Spinal cord (tissue), 10 donors: ENCODE measurements around the gene GARIN5B. TPM values are rescaled to one million over a fixed set of nuclear protein-coding genes. Genes with fewer than 3 reads are reported as not detected.
"Not testable (repeated sequence)": the region's sequence is repeated elsewhere in the genome, so short reads cannot be mapped to it uniquely, and the experiment has no call there.

Experiments used
- DNase-seq, 6 donors: peaks; one replicate each; pipeline versions ENCODE4 v3.0.0 to v3.0.0-alpha.2; 2013 to 2015; ENCODE audit warnings: low spot score in 6 of 6, low read depth in 4 of 6
- H3K27ac ChIP-seq: one replicate; pipeline ENCODE4 v1.5.1; 2013; ENCODE audit warnings: low read depth, low read length, control low read depth
- H3K27me3 ChIP-seq: one replicate; pipeline ENCODE4 v1.6.1; 2013; ENCODE audit warnings: low read length; ENCODE audit not compliant: control insufficient read depth, insufficient read depth
- H3K36me3 ChIP-seq: one replicate; pipeline ENCODE4 v1.6.1; 2013; ENCODE audit warnings: low read length; ENCODE audit not compliant: control insufficient read depth, insufficient read depth
- H3K4me1 ChIP-seq: one replicate; pipeline ENCODE4 v1.6.1; 2013; ENCODE audit warnings: low read length; ENCODE audit not compliant: control insufficient read depth, insufficient read depth
- H3K4me3 ChIP-seq: one replicate; pipeline ENCODE4 v1.5.1; 2013; ENCODE audit warnings: low read depth, low read length, control low read depth
- H3K9me3 ChIP-seq: one replicate; pipeline ENCODE4 v1.6.1; 2013; ENCODE audit warnings: low read length; ENCODE audit not compliant: control insufficient read depth, insufficient read depth
- WGBS: methylation state at CpG from one replicate; pipeline ENCODE4 v1.1.5; 2013; ENCODE audit warnings: missing lambda C conversion rate; ENCODE audit not compliant: insufficient coverage; 5-methylcytosine and 5-hydroxymethylcytosine counted together
- long read RNA-seq, 4 donors: transcript quantifications; one replicate each; lab custom pipeline, GENCODE V29; 2026
- polyA plus RNA-seq, 2 donors: library from polyadenylated mRNA; unstranded; fragments of 120-200 nt; gene quantifications; one replicate each; pipeline ENCODE4 v1.2.1, GENCODE V29; 2013; ENCODE audit not compliant: insufficient read length in 2 of 2
- total RNA-seq, 2 donors: library from RNA; depleted of rRNA in 1 of 2; stranded (reverse); fragments of 120-200 nt in 1 of 2; fragments of >200 nt in 1 of 2; gene quantifications; one replicate each; pipeline versions ENCODE4 v1.2.3 to v1.2.4, GENCODE V29; 2013 to 2014
- donor health status: healthy.

Gene GARIN5B
- total RNA-seq: not detected
- under 1 TPM; 0.14 to 0.43 TPM for polyA plus RNA-seq
- long read RNA-seq, donor 1: 0 reads
- long read RNA-seq, donor 2: 0 reads
- long read RNA-seq, donor 3: 0 reads
- long read RNA-seq, donor 4: 0 reads

DNA sequence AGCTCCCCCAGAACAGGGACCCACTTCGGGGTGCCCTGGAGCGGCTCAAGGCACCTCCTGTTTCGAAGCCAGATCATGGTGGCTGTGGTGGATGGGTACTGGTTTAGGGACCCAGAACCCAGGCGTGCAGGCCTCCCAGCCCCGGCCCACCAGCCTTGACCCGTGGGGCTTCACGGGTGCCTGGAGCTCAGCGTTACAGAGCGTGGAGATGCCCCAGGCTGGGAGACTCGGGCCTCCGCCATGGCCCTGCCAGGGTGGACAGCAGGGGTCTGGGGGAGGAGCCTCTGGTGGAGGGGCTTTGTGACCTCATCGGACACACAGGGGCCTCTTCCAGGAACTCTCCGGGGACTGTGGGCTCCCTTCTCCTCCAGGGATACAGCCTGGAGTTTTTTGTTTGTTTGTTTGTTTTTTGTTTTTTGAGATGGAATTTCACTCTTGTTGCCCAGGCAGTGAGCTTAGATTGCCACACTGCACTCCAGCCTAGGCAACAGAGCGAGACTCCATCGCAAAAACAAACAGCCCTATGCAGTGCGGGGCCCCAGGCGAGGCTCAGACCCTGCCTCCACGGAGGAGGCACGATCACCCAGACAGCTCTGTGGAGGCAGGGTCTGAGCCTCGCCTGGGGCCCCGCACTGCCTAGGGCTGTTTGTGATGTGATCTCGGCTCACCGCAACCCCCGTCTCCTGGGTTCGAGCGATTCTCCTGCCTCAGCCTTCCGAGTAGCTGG, at the start of gene GARIN5B:
Gene GARIN5B, minus strand, starts transcription at position 271 of the 727 bp plus-strand sequence. Its CDS starts 194 bp downstream, at position 77.
- peaks cover 6% of the 10 kb centered on the region for H3K27me3 ChIP-seq
- H3K36me3 ChIP-seq: no peaks in the 10 kb centered on the region
- H3K4me1 ChIP-seq: peaks cover 6% of the 10 kb centered on the region
- DNase-seq: no peak
- H3K27ac ChIP-seq: no peak within 1 kb of the TSS
- no peaks in the 10 kb centered on the region for H3K9me3 ChIP-seq
- 56% methylated on average over 21 of the region's 27 CpGs for WGBS
- H3K4me3 ChIP-seq: no peak within 1 kb of the TSS

DNA sequence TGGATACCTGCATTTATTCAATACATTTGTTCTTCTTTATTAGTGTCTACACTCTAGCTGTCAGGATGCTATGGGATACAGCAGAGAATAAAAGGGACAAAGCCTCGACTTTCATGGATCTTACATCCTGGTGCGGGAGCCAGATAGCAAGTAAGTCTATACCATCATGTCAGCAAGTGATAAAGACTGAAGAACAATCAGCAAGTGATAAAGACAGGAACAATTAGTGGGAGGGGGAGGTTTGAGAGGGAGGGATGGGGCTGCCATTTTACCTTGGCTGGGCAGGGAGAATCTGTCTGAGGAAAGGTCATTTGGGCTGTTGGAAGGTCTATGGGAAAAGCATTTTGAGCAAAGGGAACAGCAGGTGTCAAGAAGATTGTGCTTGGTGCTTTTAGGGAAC, 47.1 kb upstream of the GARIN5B start:
- Histone ChIP-seq H3K4me3 (no peak overlapping the region), H3K27ac (no peak overlapping the region), H3K9me3 (no peaks in the 10 kb centered on the region), H3K27me3 (no peaks in the 10 kb centered on the region), H3K36me3 (peaks cover 9% of the 10 kb centered on the region), H3K4me1 (peaks cover 27% of the 10 kb centered on the region)
- no peak for DNase-seq
- 100% methylated on average over 2 of the region's 2 CpGs for WGBS

DNA sequence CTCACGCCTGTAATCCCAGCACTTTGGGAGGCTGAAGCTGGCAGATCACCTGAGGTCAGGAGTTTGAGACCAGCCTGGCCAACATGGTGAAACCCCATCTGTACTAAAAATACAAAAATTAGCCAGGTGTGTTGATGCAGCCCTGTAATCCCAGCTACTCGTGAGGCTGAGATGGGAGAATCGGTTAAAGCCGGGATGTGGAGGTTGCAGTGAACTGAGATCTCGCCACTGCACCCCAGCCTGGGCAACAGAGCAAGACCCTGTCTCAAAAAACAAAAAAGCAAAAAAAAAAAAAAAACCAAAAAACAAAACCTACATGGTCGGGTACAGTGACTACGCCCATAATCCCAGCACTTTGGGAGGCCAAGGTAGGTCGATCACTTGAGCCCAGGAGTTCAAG, 46.1 kb upstream of the GARIN5B start:
- H3K27ac ChIP-seq, H3K27me3 ChIP-seq, DNase-seq, H3K4me3 ChIP-seq, H3K9me3 ChIP-seq: not testable (repeated sequence)
- 100% methylated on average over 1 of the region's 8 CpGs for WGBS
- H3K36me3 ChIP-seq: peaks cover 15% of the 10 kb centered on the region
- peaks cover 27% of the 10 kb centered on the region for H3K4me1 ChIP-seq

DNA sequence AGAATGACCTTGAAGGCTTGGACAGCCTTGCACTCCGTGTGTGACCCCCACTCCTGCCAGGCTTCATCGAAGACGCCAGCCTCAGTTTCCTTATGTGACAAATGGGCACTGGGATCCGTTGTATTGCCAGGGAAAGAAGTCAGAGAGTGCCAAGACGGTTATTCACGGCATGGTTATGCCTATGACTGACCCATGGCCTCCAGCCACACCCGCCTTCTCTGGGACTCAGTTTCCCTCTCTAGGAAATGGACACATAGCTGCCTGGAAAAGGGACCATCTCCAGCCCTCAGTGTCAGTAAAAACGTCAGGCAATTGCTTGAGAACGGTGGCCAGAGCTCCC, 45.4 kb upstream of the GARIN5B start:
- H3K9me3 ChIP-seq: no peaks in the 10 kb centered on the region
- H3K4me3 ChIP-seq: peak overlapping the region; percentile 59
- H3K36me3 ChIP-seq: peaks cover 21% of the 10 kb centered on the region
- peaks cover 28% of the 10 kb centered on the region for H3K4me1 ChIP-seq
- H3K27me3 ChIP-seq: no peaks in the 10 kb centered on the region
- peak overlapping the region; percentile 98 for H3K27ac ChIP-seq
- 70% methylated on average over 8 of the region's 9 CpGs for WGBS
- no peak for DNase-seq

DNA sequence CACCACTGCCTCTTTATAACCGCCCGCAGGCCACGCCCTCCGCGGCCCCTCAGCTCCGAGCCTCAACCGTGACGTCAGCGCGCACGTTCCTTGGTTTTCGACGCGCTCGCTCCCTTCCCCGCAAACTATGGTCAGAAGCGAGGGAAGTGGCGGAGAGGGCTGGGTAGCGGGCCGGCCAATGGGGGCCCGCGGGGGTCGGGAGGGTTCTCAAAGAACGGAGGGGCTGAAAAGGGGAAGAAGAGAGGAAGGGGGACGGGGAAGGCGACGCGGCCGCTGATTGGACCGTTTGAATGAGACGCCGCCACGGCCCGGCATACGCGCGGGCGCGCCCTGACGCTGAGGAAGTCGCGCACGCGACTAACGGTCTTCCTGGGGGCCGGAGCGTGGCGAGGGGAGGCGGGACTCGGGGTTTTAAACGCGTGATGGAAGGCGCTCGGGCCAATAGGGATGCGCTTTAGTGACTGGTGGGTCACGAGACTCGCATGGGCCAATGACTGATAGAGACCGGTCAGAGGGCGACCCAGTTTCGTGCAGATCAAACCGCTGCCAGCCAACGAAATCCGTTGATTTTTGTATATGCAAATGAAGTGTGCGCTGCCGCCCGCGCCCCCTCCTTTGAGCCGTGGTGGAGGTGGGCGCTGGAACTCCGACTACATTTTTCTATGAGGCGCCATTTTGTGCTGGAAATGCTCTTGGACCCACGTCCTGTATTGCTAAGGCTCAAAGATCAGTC, 44.9 kb upstream of the GARIN5B start:
- H3K4me3 ChIP-seq: peak overlapping the region; percentile 59
- H3K9me3 ChIP-seq: no peaks in the 10 kb centered on the region
- no peaks in the 10 kb centered on the region for H3K27me3 ChIP-seq
- peaks cover 27% of the 10 kb centered on the region for H3K36me3 ChIP-seq
- peak overlapping the region; percentile 98 for H3K27ac ChIP-seq
- WGBS: under 1% methylated on average over 72 of the region's 72 CpGs
- peaks cover 32% of the 10 kb centered on the region for H3K4me1 ChIP-seq
- peak; percentile 97 to 100 (median 99) for DNase-seq

DNA sequence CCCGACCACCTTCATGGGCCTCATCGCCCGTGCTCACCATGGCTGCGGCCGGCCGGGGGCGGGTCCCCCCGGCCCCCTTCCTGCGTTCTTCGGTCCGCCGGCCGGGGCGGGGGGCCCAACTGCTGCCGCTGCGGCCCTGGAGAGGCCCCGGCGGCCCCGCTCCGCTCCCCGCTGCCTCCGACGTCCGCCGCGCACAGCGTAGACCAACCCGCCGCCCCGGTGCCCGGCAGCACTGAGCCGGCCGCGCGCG, 44.4 kb upstream of the GARIN5B start, which contains the start of gene UBE2S:
Gene UBE2S, minus strand, starts transcription at position 239 of the 250 bp plus-strand sequence. Its CDS starts 199 bp downstream, at position 40.
- H3K27ac ChIP-seq: peak within 1 kb of the TSS; percentile 98
- not testable (repeated sequence) for H3K9me3 ChIP-seq, H3K27me3 ChIP-seq, DNase-seq
- under 1% methylated on average over 36 of the region's 36 CpGs for WGBS
- peaks cover 32% of the 10 kb centered on the region for H3K36me3 ChIP-seq
- H3K4me1 ChIP-seq: peaks cover 36% of the 10 kb centered on the region
- peak within 1 kb of the TSS; percentile 59 for H3K4me3 ChIP-seq

DNA sequence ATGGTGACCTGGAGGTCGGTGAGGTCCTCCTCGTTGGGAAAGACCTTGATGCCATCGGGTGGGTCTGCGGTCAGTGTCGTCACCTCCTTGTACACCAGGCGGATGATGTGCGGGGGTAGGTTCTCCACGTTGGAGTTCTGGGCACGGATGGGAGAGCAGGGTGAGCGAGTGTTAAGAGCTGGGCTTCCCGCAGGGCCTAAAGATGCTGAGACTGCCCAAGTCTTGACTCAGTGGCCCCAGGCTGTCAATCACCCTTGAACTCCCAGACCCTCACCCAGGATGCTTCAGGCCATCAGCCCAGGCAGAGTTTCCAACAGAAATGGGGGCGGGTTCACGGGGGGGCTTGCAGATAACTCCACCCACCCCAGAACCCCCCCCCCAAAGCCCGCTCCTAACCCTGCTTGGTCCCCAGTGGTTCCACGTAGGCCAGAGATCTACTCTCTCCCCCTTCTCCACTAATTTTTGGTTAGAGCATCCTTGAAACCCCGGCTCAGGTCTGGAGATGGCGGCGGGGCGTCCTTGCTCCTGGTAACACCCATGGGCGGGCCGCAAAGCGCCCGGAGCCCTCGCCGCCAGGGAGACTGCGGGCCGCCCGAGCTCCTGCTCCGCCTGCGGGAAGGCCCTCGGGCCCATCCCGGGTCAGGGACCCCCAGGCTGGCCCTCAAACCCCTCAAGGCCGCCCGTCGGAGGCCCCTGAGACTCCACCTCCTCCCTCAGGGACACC, 43.9 kb upstream of the GARIN5B start:
- peaks cover 37% of the 10 kb centered on the region for H3K36me3 ChIP-seq
- peak in 1 of 6 donors; percentile 53 for DNase-seq
- peak overlapping the region; percentile 78 for H3K27ac ChIP-seq
- peak overlapping the region; percentile 59 for H3K4me3 ChIP-seq
- WGBS: 0% methylated on average over 23 of the region's 35 CpGs
- peaks cover 38% of the 10 kb centered on the region for H3K4me1 ChIP-seq
- H3K27me3 ChIP-seq: no peaks in the 10 kb centered on the region
- no peaks in the 10 kb centered on the region for H3K9me3 ChIP-seq

DNA sequence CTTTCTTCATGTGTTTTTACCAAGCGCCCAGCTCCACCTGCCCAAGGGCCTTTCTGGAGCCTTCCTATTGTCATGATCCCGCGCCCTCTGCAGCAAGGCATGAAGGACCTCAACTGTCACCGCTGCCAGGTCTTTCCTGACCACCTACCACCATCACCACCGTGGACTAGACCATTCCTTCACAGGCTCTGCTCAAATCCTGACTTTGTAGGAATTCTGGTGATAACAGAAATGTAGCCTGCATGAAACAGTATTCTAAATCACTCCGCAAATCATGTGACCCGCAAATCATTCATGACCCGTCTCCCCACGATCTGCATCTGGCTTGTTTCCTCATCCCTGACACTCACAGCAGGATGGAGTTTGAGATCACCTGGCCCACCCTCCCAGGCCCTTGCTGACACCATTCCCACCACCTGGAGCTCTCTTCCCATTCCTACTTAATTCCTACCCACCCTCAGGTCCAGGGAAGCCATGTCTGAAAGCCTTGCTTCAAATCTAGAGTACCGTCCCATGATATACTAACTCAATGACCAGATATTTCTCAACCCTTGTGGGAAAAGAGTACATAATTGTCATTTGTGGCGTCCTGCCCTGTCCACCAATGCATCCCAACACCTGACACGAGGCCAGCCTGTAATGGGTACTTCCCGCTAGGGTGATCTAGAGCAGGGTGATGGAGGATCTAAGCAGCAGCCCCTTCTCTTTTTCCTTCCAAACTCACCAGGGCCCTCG, 43.2 kb upstream of the GARIN5B start:
- no peak for DNase-seq
- H3K27ac ChIP-seq: no peak overlapping the region
- 74% methylated on average over 8 of the region's 14 CpGs for whole genome bisulfite sequencing
- H3K36me3 ChIP-seq: peaks cover 44% of the 10 kb centered on the region
- H3K4me1 ChIP-seq: peaks cover 38% of the 10 kb centered on the region
- H3K4me3 ChIP-seq: peak overlapping the region; percentile 59
- H3K9me3 ChIP-seq: no peaks in the 10 kb centered on the region
- no peaks in the 10 kb centered on the region for H3K27me3 ChIP-seq

DNA sequence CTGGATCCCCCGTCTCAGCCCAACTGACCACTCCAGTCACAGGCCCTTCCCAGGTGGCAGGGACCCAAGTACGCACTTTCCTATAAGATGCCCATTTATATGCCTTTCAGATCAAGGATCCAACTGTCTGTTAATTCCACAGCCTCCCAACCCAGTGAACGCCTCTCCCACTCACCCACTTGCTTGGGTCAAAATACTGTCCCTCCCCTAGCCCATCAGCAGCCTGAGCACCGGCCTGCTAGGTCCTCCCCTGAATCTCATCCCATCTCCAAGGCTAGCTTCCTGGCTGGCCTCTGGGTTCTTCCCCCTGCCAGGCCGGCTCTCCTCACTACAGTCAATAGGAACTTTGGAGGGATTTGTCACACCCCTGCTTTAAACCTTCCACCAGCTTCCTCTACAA, 42.6 kb upstream of the GARIN5B start:
- Histone ChIP-seq H3K9me3 (no peaks in the 10 kb centered on the region), H3K4me3 (no peak overlapping the region), H3K4me1 (peaks cover 38% of the 10 kb centered on the region), H3K36me3 (peaks cover 50% of the 10 kb centered on the region), H3K27me3 (no peaks in the 10 kb centered on the region), H3K27ac (no peak overlapping the region)
- WGBS: 79% methylated on average over 4 of the region's 5 CpGs
- no peak for DNase-seq
